ENCODE data around the gene MIF4GD.

The MIF4GD gene

GRCh38 chr17:75238020-75238580, 32.9 kb downstream of the MIF4GD start:
- DNase-seq = no peak

- DNase-seq = no peak
These were observed 33.7 kb downstream of the MIF4GD start for GRCh38 chr17:75237100-75238014.

GRCh38 chr17:75232786-75233185, 38.2 kb downstream of the MIF4GD start:
- DNase-seq = no peak

- no peak for DNase-seq
These were observed 39.1 kb downstream of the MIF4GD start for GRCh38 chr17:75231741-75232464.

GRCh38 chr17:75231071-75231470, 40.0 kb downstream of the MIF4GD start:
- no peak for DNase-seq

- no peak for DNase-seq
These were observed 42.2 kb downstream of the MIF4GD start for GRCh38 chr17:75228847-75229246.

- peak in 7 of 56 donors; percentile 12 to 56 (median 30) for DNase-seq
These were observed 42.7 kb downstream of the MIF4GD start for GRCh38 chr17:75228305-75228704.

GRCh38 chr17:75227729-75228128, 43.3 kb downstream of the MIF4GD start:
- no peak for DNase-seq

- no peak for DNase-seq
These were observed 46.0 kb downstream of the MIF4GD start for GRCh38 chr17:75225016-75225415.

- DNase-seq = no peak
These were observed 51.2 kb downstream of the MIF4GD start for GRCh38 chr17:75219815-75220214.

GRCh38 chr17:75218131-75218530, 52.9 kb downstream of the MIF4GD start:
- no peak for DNase-seq
